Hepatocyte (in vitro differentiated cells): ENCODE measurements around the gene STK24. TPM values are rescaled to one million over a fixed set of nuclear protein-coding genes. Genes with fewer than 3 reads are reported as not detected.
"Not testable (repeated sequence)": the region's sequence is repeated elsewhere in the genome, so short reads cannot be mapped to it uniquely, and the experiment has no call there.

ENCODE experiments used
- DNase-seq: peaks from one replicate; pipeline ENCODE4 v3.0.0-alpha.2; 2016; ENCODE audit warnings: low spot score
- H2AFZ ChIP-seq: fragments of 200-600 bp; sonication (generic); 2 replicates; pipeline ENCODE4 v1.6.0; 2016; ENCODE audit warnings: antibody characterized with exemption, mild to moderate bottlenecking
- H3K27ac ChIP-seq: fragments of 200-600 bp; sonication (generic); 2 replicates; pipeline ENCODE4 v1.5.1; 2016; ENCODE audit warnings: mild to moderate bottlenecking
- H3K27me3 ChIP-seq: fragments of 200-600 bp; sonication (generic); 2 replicates; pipeline ENCODE4 v1.6.1; 2016
- H3K36me3 ChIP-seq: fragments of 200-600 bp; sonication (generic); replicated peaks from 2 replicates; pipeline ENCODE4 v1.5.1; 2016; ENCODE audit warnings: low read depth; ENCODE audit not compliant: insufficient read depth
- H3K4me1 ChIP-seq: fragments of 200-600 bp; sonication (generic); 2 replicates; pipeline ENCODE4 v1.5.1; 2016; ENCODE audit warnings: mild to moderate bottlenecking, moderate library complexity; ENCODE audit not compliant: insufficient read depth
- H3K4me2 ChIP-seq: fragments of 200-600 bp; sonication (generic); 2 replicates; pipeline ENCODE4 v1.6.0; 2016
- H3K4me3 ChIP-seq: fragments of 200-600 bp; sonication (generic); 2 replicates; pipeline ENCODE4 v1.5.1; 2016; ENCODE audit warnings: mild to moderate bottlenecking
- H3K79me2 ChIP-seq: fragments of 200-600 bp; sonication (generic); 2 replicates; pipeline ENCODE4 v1.6.0; 2017; ENCODE audit warnings: mild to moderate bottlenecking
- H3K9me2 ChIP-seq: fragments of 200-600 bp; sonication (generic); replicated peaks from 2 replicates; pipeline ENCODE4 v1.6.0; 2017; ENCODE audit warnings: mild to moderate bottlenecking; ENCODE audit not compliant: insufficient read depth
- H3K9me3 ChIP-seq: fragments of 200-600 bp; sonication (generic); 2 replicates; pipeline ENCODE4 v1.5.1; 2016; ENCODE audit warnings: low read depth, mild to moderate bottlenecking
- H4K20me1 ChIP-seq: fragments of 200-600 bp; sonication (generic); 2 replicates; pipeline ENCODE4 v1.6.0; 2016; ENCODE audit warnings: mild to moderate bottlenecking; ENCODE audit not compliant: insufficient read depth, poor library complexity, severe bottlenecking
- CTCF ChIP-seq: fragments of 200-600 bp; sonication (generic); IDR thresholded peaks from 2 replicates; pipeline ENCODE4 v1.5.1; 2016; ENCODE audit warnings: antibody characterized with exemption, mild to moderate bottlenecking; ENCODE audit not compliant: poor library complexity
- EZH2 ChIP-seq: fragments of 200-600 bp; sonication (generic); IDR thresholded peaks from 2 replicates; pipeline ENCODE4 v1.6.1; 2016; ENCODE audit warnings: antibody characterized with exemption, mild to moderate bottlenecking, borderline replicate concordance
- EZH2phosphoT487 ChIP-seq: fragments of 200-600 bp; sonication (generic); IDR thresholded peaks from one replicate; pipeline ENCODE4 v1.6.1; 2018; ENCODE audit warnings: antibody characterized with exemption, mild to moderate bottlenecking, low read depth, moderate library complexity; ENCODE audit not compliant: unreplicated experiment, severe bottlenecking
- WGBS: methylation state at CpG from one replicate; pipeline ENCODE4 v1.1.6; 2016; ENCODE audit warnings: low lambda C conversion rate; ENCODE audit errors: missing lambda C conversion rate; 5-methylcytosine and 5-hydroxymethylcytosine counted together
- polyA plus RNA-seq: library from polyadenylated mRNA; unstranded; fragments of >200 nt; fragmentation: Nextera tagmentation; extraction: Ambion mirVana; gene quantifications from 2 replicates; pipeline ENCODE4 v1.2.1, GENCODE V29; 2016
- total RNA-seq: library from RNA; depleted of rRNA; stranded (reverse); fragments of >200 nt; gene quantifications from 2 replicates; pipeline ENCODE4 v1.2.3, GENCODE V29; 2014

Gene STK24
- total and polyA plus RNA-seq, 2 experiments from 2014 or later, result 71.2 to 74.4 TPM

GRCh38 chr13:98413796-98414195, 163.1 kb downstream of the STK24 start:
- H3K36me3 ChIP-seq, result no peaks in the 10 kb centered on the region
- no peaks in the 10 kb centered on the region for H3K9me3 ChIP-seq
- H4K20me1 ChIP-seq, result no peaks in the 10 kb centered on the region
- no peak overlapping the region for H2AFZ ChIP-seq
- H3K9me2 ChIP-seq, result no peaks in the 10 kb centered on the region
- TF ChIP-seq EZH2 (no peak), CTCF (no peak), EZH2phosphoT487 (no peak)
- no peak overlapping the region for H3K4me3 ChIP-seq
- H3K4me2 ChIP-seq, result no peak overlapping the region
- 97% methylated on average over 7 of the region's 7 CpGs for WGBS
- no peak overlapping the region for H3K27ac ChIP-seq
- H3K79me2 ChIP-seq, result no peaks in the 10 kb centered on the region
- H3K4me1 ChIP-seq, result peaks cover 10% of the 10 kb centered on the region
- DNase-seq, result no peak
- no peaks in the 10 kb centered on the region for H3K27me3 ChIP-seq

- not testable (repeated sequence) for H3K4me3 ChIP-seq, H4K20me1 ChIP-seq, H3K4me1 ChIP-seq, H3K4me2 ChIP-seq, H3K27ac ChIP-seq, H3K27me3 ChIP-seq, H3K36me3 ChIP-seq, H2AFZ ChIP-seq, H3K9me2 ChIP-seq, H3K79me2 ChIP-seq, DNase-seq, H3K9me3 ChIP-seq
- 98% methylated on average over 3 of the region's 3 CpGs for WGBS
Measured at GRCh38 chr13:98413278-98413677, 163.6 kb downstream of the STK24 start.

- DNase-seq, result no peak
- H3K27me3 ChIP-seq, result no peaks in the 10 kb centered on the region
Measured at GRCh38 chr13:98411617-98412265, 165.2 kb downstream of the STK24 start.

GRCh38 chr13:98411013-98411412, 165.9 kb downstream of the STK24 start:
- 92% methylated on average over 5 of the region's 5 CpGs for WGBS
- no peak for TF ChIP-seq EZH2phosphoT487
- TF ChIP-seq CTCF, result no peak
- no peak for TF ChIP-seq EZH2
- Histone ChIP-seq H3K27ac (no peak overlapping the region), H3K4me1 (peaks cover 10% of the 10 kb centered on the region), H4K20me1 (no peaks in the 10 kb centered on the region), H3K36me3 (no peaks in the 10 kb centered on the region), H3K9me3 (no peaks in the 10 kb centered on the region), H3K9me2 (no peaks in the 10 kb centered on the region), H3K27me3 (no peaks in the 10 kb centered on the region), H3K79me2 (no peaks in the 10 kb centered on the region), H2AFZ (no peak overlapping the region), H3K4me3 (no peak overlapping the region), H3K4me2 (no peak overlapping the region)
- no peak for DNase-seq

More at GRCh38 chr13:98411617-98412265, 165.2 kb downstream of the STK24 start:
- TF ChIP-seq EZH2 (no peak), CTCF (no peak), EZH2phosphoT487 (no peak)
- H2AFZ ChIP-seq, result no peak overlapping the region
- H3K4me2 ChIP-seq, result no peak overlapping the region
- H3K9me2 ChIP-seq, result no peaks in the 10 kb centered on the region
- H3K4me3 ChIP-seq, result no peak overlapping the region
- H3K9me3 ChIP-seq, result no peaks in the 10 kb centered on the region
- no peaks in the 10 kb centered on the region for H3K36me3 ChIP-seq
- H3K4me1 ChIP-seq, result peaks cover 6% of the 10 kb centered on the region
- WGBS, result 84% methylated on average over 16 of the region's 16 CpGs
- H3K27ac ChIP-seq, result no peak overlapping the region
- H4K20me1 ChIP-seq, result no peaks in the 10 kb centered on the region
- H3K79me2 ChIP-seq, result no peaks in the 10 kb centered on the region
